Skeletal muscle tissue (tissue), 4 donors: ENCODE data around the gene NKX2-3. TPM values are rescaled to one million over a fixed set of nuclear protein-coding genes. Genes with fewer than 3 reads are reported as not detected.

Experiments
- H3K27ac ChIP-seq: one replicate; pipeline ENCODE4 v1.7.0; 2013; ENCODE audit warnings: mild to moderate bottlenecking, low read depth, low read length, inconsistent platforms
- H3K27me3 ChIP-seq, 3 donors: one replicate each; pipeline ENCODE4 v1.7.0; 2013; ENCODE audit warnings: low read length in 3 of 3; ENCODE audit not compliant: control insufficient read depth in 3 of 3, insufficient read depth in 3 of 3
- H3K36me3 ChIP-seq, 3 donors: one replicate each; pipeline ENCODE4 v1.7.0; 2013; ENCODE audit warnings: low read length in 3 of 3; ENCODE audit not compliant: control insufficient read depth in 3 of 3, insufficient read depth in 3 of 3
- H3K4me1 ChIP-seq, 3 donors: one replicate each; pipeline ENCODE4 v1.7.0; 2013; ENCODE audit warnings: low read length in 3 of 3, mild to moderate bottlenecking in 3 of 3; ENCODE audit not compliant: control insufficient read depth in 3 of 3, insufficient read depth in 3 of 3
- H3K4me3 ChIP-seq, 3 donors: one replicate each; pipeline ENCODE4 v1.7.0; 2013; ENCODE audit warnings: low read length in 3 of 3
- H3K9ac ChIP-seq, 3 donors: one replicate each; pipeline ENCODE4 v1.7.0; 2013; ENCODE audit warnings: low read length in 3 of 3, mild to moderate bottlenecking in 3 of 3, moderate library complexity in 2 of 3, low read depth in 1 of 3
- H3K9me3 ChIP-seq, 3 donors: one replicate each; pipeline ENCODE4 v1.7.0; 2013; ENCODE audit warnings: low read length in 3 of 3; ENCODE audit not compliant: control insufficient read depth in 3 of 3
- total RNA-seq: library from RNA; depleted of rRNA; stranded (reverse); fragments of >200 nt; gene quantifications from one replicate; pipeline ENCODE4 v1.2.3, GENCODE V29; 2014
- donor health status: Osteomylitis.

Gene NKX2-3
- total RNA-seq, 1 donor from 2014 or later = 1.0 TPM

GRCh38 chr10:99557044-99557443 lies 24.3 kb downstream of the NKX2-3 start:
- Histone ChIP-seq H3K36me3 (no peaks in the 10 kb centered on the region), H3K27me3 (peaks cover 18 to 26% (median 24%) of the 10 kb centered on the region in 3 donors), H3K9me3 (no peaks in the 10 kb centered on the region), H3K4me3 (no peak overlapping the region), H3K9ac (no peak overlapping the region), H3K4me1 (no peaks in the 10 kb centered on the region), H3K27ac (no peak overlapping the region)

GRCh38 chr10:99558708-99559107 lies 26.0 kb downstream of the NKX2-3 start:
- Histone ChIP-seq H3K9me3 (no peaks in the 10 kb centered on the region), H3K4me3 (no peak overlapping the region), H3K9ac (no peak overlapping the region), H3K27me3 (peaks cover 18 to 22% (median 20%) of the 10 kb centered on the region in 3 donors), H3K36me3 (no peaks in the 10 kb centered on the region), H3K27ac (no peak overlapping the region), H3K4me1 (no peaks in the 10 kb centered on the region)

GRCh38 chr10:99560277-99561126 lies 27.8 kb downstream of the NKX2-3 start:
- Histone ChIP-seq H3K27ac (no peak overlapping the region), H3K36me3 (no peaks in the 10 kb centered on the region), H3K4me1 (no peaks in the 10 kb centered on the region), H3K9me3 (no peaks in the 10 kb centered on the region), H3K27me3 (peaks cover 6 to 11% (median 8%) of the 10 kb centered on the region in 3 donors), H3K4me3 (no peak overlapping the region), H3K9ac (no peak overlapping the region)

GRCh38 chr10:99562631-99563030 lies 29.9 kb downstream of the NKX2-3 start:
- Histone ChIP-seq H3K27me3 (peaks cover 4 to 10% (median 6%) of the 10 kb centered on the region in 3 donors), H3K9me3 (no peaks in the 10 kb centered on the region), H3K36me3 (no peaks in the 10 kb centered on the region), H3K4me3 (no peak overlapping the region), H3K27ac (no peak overlapping the region), H3K4me1 (no peaks in the 10 kb centered on the region), H3K9ac (no peak overlapping the region)

GRCh38 chr10:99564361-99564760 lies 31.6 kb downstream of the NKX2-3 start:
- no peak overlapping the region for H3K4me3 ChIP-seq
- H3K4me1 ChIP-seq = no peaks in the 10 kb centered on the region
- no peak overlapping the region for H3K27ac ChIP-seq
- no peaks in the 10 kb centered on the region for H3K36me3 ChIP-seq
- peaks cover 0 to 5% (median 3%) of the 10 kb centered on the region in 3 donors for H3K27me3 ChIP-seq
- H3K9me3 ChIP-seq = no peaks in the 10 kb centered on the region
- H3K9ac ChIP-seq = no peak overlapping the region

GRCh38 chr10:99565166-99565565 lies 32.4 kb downstream of the NKX2-3 start:
- H3K36me3 ChIP-seq = no peaks in the 10 kb centered on the region

GRCh38 chr10:99569253-99569939 lies 36.7 kb downstream of the NKX2-3 start:
- Histone ChIP-seq H3K27me3 (peaks cover 0 to 4% (median 3%) of the 10 kb centered on the region in 3 donors), H3K4me1 (no peaks in the 10 kb centered on the region), H3K4me3 (no peak overlapping the region), H3K27ac (no peak overlapping the region), H3K36me3 (no peaks in the 10 kb centered on the region), H3K9me3 (no peaks in the 10 kb centered on the region), H3K9ac (no peak overlapping the region)

More at GRCh38 chr10:99565166-99565565, 32.4 kb downstream of the NKX2-3 start:
- peaks cover 0 to 3% (median 2%) of the 10 kb centered on the region in 3 donors for H3K27me3 ChIP-seq
- H3K27ac ChIP-seq = no peak overlapping the region
- no peaks in the 10 kb centered on the region for H3K9me3 ChIP-seq
- no peaks in the 10 kb centered on the region for H3K4me1 ChIP-seq
- H3K4me3 ChIP-seq = no peak overlapping the region
- H3K9ac ChIP-seq = no peak overlapping the region

- H3K27me3 ChIP-seq = peaks cover 0 to 5% (median 3%) of the 10 kb centered on the region in 3 donors
These were observed 37.2 kb downstream of the NKX2-3 start for GRCh38 chr10:99569961-99570360.

GRCh38 chr10:99571816-99572215 lies 39.1 kb downstream of the NKX2-3 start:
- Histone ChIP-seq H3K4me1 (no peaks in the 10 kb centered on the region), H3K9ac (no peak overlapping the region), H3K27me3 (peaks cover 0 to 3% (median 2%) of the 10 kb centered on the region in 3 donors), H3K4me3 (no peak overlapping the region), H3K27ac (no peak overlapping the region), H3K9me3 (no peaks in the 10 kb centered on the region), H3K36me3 (no peaks in the 10 kb centered on the region)

More at GRCh38 chr10:99569961-99570360, 37.2 kb downstream of the NKX2-3 start:
- H3K4me3 ChIP-seq = no peak overlapping the region
- H3K36me3 ChIP-seq = no peaks in the 10 kb centered on the region
- no peak overlapping the region for H3K9ac ChIP-seq
- no peaks in the 10 kb centered on the region for H3K4me1 ChIP-seq
- H3K9me3 ChIP-seq = no peaks in the 10 kb centered on the region
- no peak overlapping the region for H3K27ac ChIP-seq

GRCh38 chr10:99573790-99574189 lies 41.0 kb downstream of the NKX2-3 start:
- Histone ChIP-seq H3K9ac (no peak overlapping the region), H3K27me3 (peaks cover 0 to 3% (median 1%) of the 10 kb centered on the region in 3 donors), H3K36me3 (no peaks in the 10 kb centered on the region), H3K4me1 (no peaks in the 10 kb centered on the region), H3K4me3 (no peak overlapping the region), H3K27ac (no peak overlapping the region), H3K9me3 (no peaks in the 10 kb centered on the region)
